Fibroblast of lung (primary cell): ENCODE measurements around the gene TRAF7.
"Not testable (repeated sequence)": the region's sequence is repeated elsewhere in the genome, so short reads cannot be mapped to it uniquely, and the experiment has no call there.

Experiments
- EZH2 ChIP-seq: IDR thresholded peaks from 2 replicates; pipeline ENCODE4 v1.5.1; 2012; ENCODE audit warnings: low read length, control low read depth, mild to moderate bottlenecking; ENCODE audit errors: missing control alignments
- TF ChIP-seq, protein P1 (sequence below), 2 donors: IDR thresholded peaks in 1 of 2; conservative IDR thresholded peaks in 1 of 2; 1 replicate in 1 of 2; 2 replicates in 1 of 2; pipeline ENCODE4 v1.5.1; 2011 to 2012; ENCODE audit warnings: low read length in 2 of 2, control low read depth in 1 of 2, inconsistent platforms in 1 of 2, low read depth in 1 of 2, mild to moderate bottlenecking in 1 of 2

DNA sequence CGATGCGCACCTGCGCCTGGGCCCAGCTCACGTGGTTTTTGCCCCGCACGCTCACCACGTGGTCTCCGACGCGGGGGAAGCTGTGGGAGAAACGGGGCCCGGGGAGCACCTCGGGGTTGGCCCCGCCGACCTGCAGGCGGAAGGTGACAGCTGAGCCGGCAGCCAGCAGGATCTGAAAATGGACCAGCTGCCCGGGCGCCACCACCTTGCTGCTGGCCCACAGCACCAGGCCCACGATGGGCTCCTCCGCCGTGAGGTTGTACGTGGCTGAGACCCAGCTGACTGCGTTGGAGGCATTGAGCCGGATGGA is 46.4 kb upstream of the TRAF7 start:
- TF ChIP-seq, protein P1, sequence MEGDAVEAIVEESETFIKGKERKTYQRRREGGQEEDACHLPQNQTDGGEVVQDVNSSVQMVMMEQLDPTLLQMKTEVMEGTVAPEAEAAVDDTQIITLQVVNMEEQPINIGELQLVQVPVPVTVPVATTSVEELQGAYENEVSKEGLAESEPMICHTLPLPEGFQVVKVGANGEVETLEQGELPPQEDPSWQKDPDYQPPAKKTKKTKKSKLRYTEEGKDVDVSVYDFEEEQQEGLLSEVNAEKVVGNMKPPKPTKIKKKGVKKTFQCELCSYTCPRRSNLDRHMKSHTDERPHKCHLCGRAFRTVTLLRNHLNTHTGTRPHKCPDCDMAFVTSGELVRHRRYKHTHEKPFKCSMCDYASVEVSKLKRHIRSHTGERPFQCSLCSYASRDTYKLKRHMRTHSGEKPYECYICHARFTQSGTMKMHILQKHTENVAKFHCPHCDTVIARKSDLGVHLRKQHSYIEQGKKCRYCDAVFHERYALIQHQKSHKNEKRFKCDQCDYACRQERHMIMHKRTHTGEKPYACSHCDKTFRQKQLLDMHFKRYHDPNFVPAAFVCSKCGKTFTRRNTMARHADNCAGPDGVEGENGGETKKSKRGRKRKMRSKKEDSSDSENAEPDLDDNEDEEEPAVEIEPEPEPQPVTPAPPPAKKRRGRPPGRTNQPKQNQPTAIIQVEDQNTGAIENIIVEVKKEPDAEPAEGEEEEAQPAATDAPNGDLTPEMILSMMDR (conservative IDR thresholded peaks at IDR 0.05 in 1 of 2, IDR thresholded peaks at IDR 0.05 in 1 of 2; ENCODE audit: low read depth in 1 of 2, low read length in 2 of 2) = not testable (repeated sequence)
- not testable (repeated sequence) for TF ChIP-seq EZH2
